Cardiac septum (tissue), 1 donor: Measurements from ENCODE around the gene CEP135. TPM values are rescaled to one million over a fixed set of nuclear protein-coding genes. Genes with fewer than 3 reads are reported as not detected.
"Not testable (repeated sequence)": the region's sequence is repeated elsewhere in the genome, so short reads cannot be mapped to it uniquely, and the experiment has no call there.

Source experiments
- DNase-seq: peaks from one replicate; pipeline ENCODE4 v3.0.0-alpha.2; 2020; ENCODE audit warnings: low spot score
- intact Hi-C: fragments of 100-400 bp; cut with DNase I; formaldehyde crosslinking; loops from one replicate; pipeline ENCODE4 v1.14.0; 2022
- total RNA-seq: library from RNA; stranded (reverse); fragmentation: NEBNext Ultra II Directional; extraction: Animal tissue kit (Norgen Biotek cat#: 25700); gene quantifications from one replicate; pipeline ENCODE4 v1.2.1, GENCODE V29; 2021
- donor health status: DM: no; HTN: no; CAD: no.

The CEP135 gene
- total RNA-seq, 1 donor from 2014 or later = 3.5 TPM

DNA sequence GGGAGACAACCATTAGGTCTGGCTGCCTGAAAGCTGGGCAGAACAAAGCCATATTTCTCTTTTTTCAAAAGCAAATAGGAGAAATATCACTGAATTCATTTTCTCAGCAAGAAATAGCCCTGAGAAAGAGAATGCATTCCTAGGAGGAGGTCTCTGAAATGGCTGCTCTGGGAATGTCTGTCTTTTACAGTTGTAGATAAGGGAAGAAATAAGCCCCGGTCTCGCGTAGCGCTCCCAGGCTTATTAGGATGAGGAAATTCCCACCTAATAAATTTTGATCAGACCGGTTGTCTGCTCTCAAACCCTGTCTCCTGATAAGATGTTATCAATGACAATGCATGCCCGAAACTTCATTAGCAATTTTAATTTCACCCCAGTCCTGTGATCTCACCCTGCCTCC lies 12.8 kb upstream of the CEP135 start:
- DNase-seq, intact Hi-C loops: not testable (repeated sequence)

DNA sequence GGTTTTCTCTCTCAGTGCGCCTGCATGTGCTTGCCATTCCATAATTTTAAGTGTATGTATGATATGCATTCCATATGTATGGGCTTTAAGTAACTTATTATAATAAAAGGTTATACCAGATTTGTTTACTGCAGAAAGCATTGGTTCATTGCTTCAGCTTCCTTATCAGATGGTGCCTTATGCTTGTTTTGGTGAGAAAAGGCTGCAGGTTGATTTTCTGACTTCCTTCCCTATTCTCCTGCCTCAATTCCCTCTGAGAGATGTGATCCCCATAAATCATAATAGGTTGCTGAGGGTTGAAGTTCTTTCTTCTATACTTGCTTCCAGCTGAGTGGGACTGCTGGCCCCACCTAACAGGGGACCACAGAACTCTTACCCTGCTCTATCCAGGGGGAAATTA lies 10.3 kb upstream of the CEP135 start:
- intact Hi-C loops = no loop called here
- no peak for DNase-seq

DNA sequence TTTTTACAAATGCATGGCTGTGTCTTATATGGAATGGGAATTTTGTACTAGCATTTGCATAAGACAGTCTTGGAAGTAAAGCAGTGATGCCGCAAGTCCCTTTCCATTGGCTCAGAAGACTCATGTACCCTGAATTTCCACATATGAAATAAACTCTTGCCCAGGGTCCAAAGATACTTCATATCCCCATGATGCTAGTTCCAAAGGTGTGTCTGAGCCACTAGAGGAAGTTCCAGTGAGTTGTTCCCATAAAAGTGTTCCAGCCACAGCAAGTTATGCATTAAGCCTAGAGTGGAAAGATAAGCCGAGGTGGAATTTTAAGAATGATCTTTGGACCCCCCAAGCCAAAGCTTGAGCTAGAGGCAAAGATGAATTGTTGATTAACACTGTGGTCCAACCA lies 9.3 kb upstream of the CEP135 start:
- intact Hi-C loops = no loop called here
- no peak for DNase-seq

DNA sequence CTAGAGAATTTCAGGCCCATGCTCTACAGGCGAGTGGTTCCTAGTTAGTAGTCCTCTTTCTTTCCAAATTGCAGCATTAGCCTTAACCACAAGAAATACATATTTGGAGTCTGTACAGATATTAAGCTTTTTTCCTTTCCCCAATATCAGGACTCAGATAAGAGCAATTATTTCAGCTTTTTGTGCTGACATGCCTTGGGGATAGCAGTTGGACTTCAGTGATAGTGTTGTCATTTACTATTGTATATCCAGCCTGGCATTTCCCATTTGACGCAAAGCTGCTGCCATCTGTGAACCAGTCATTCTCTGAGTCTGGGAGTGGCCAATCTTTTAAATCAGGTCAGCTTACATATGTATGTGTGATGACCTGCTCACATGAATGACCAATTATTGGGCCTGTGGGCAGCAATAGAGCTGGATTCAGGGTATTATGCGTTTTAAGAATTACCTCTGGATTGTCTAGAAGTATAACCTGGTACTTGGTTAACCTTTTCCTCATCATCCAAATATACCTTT lies 6.8 kb upstream of the CEP135 start:
- intact Hi-C loops = no loop called here
- DNase-seq = no peak

DNA sequence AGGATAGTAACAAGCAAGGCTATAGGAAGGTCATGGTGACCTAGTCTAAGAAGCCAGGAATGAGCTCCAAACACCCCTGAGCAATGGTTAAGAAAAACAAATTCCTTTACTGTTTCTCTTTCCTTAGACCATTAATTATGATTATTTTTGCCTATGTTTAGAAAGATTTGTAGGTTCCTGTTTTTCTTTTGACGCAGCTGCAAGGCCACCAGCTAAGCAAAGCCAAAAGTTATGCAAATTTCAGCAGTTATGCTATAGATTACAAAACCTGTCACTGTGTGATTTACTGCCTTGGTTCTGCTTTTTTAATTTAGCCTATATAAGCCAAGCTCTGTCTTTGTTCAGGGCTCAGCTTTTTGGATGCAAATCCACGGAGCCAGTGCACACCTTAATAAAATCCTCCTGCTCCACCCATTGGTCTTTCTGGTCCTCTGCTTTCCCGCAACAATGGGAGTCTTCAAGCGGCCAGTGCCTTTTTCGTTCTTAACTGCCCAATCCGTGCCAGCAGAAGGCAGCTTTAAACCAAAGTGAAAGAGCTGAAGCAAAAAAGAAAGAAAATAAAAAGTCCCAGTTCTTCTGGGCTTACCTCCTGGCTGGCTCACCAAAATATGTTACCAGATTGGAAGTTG lies 1.4 kb upstream of the CEP135 start:
- DNase-seq = no peak
- intact Hi-C loops = loop anchor here (2.0 to 5.0 kb wide), 3 partner anchors 40 to 550 kb away; partner anchors contain the start of genes EXOC1 and TMEM165

DNA sequence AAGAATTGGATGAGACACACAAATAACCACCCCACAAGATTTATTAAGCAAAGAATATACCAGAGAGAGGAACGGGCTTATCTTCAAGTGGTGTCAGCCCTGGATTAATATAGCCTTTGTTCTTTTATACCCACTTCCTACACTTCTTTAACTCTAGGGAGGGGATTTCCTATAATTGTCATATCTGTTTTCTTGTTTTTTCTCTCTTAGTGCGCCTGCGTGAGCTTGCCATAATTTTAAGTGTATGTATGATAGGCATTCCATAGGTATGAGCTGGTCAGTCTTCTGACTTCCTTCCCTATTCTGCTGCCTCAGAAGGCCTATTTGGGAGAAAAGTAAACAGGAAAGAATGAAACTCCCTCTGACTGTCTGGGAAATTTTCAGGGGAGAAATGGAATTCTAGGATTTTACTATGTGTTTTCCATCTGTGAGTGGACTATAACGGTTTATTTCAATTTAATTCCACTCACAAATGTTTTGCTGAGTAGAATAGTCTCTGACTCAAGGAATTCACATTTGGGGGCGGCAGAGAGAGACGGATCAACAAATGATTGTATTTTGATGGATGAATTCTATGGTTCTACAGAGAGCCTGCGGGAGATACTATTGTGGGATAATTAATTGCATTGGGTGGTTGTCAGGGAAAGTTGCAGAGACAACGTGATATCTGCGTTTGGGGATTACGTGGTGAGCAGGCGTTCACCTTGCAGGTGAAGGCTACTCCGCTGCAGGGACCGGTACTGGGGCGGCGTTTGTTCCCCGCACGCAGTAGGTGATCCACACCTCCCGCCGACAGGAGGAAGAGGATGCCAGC lies 626 bp upstream of the CEP135 start:
- intact Hi-C loops = loop anchor here (2.0 to 5.0 kb wide), 5 partner anchors 41 to 551 kb away; partner anchors contain the start of genes EXOC1 and TMEM165
- DNase-seq = no peak

DNA sequence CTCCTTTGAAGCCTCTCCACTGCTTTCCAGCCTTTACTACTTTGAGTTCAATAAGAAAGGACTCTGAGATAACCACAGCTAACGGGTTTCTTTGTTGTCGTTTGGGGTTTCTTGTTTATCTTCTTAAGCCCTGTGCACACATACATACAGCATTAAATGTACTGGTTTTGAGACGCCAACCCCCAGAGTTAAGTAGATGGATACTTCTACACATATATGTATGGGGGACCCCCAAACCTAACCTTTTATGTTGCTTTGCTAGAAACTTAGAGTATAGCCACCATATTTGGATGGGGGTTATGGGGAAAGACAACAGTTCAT lies 697 bp downstream of the CEP135 start:
- no peak for DNase-seq
- intact Hi-C loops = loop anchor here (2.0 to 5.0 kb wide), 4 partner anchors 42 to 552 kb away; partner anchors contain the start of gene TMEM165

DNA sequence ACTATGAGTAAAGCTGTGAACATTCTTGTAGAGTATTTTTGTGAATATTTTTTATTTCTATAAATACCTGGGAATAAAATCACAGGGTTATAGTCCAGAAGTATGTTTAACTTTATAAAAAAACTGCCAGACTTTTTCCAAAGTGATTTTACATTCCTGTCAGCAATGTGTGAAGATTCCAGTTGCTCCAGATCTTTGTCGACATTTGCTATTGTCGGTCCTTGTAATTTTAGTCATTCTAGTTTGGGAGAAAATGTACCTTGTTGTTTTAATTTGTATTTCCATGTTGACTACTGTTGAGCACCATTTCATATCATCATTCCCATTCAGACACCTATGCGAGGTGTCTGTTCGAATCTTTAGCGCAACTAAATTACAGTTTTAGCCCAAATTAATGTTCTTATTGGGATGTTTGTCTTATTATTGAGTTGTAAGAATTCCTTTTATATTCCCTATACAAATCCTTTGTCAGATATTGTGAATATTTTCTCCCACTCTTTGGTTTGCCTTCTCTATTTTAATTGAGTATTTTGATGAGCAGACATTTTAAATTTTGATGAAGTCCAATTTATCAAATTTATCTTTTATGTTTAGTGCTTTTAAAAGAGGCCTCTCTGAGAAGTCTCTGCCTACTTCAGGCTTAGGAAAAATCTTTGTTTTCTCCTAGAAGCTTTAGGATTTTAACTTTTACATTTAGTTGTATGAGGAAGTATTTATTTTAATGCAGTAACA lies 2.6 kb downstream of the CEP135 start:
- DNase-seq = no peak
- intact Hi-C loops = no loop called here

DNA sequence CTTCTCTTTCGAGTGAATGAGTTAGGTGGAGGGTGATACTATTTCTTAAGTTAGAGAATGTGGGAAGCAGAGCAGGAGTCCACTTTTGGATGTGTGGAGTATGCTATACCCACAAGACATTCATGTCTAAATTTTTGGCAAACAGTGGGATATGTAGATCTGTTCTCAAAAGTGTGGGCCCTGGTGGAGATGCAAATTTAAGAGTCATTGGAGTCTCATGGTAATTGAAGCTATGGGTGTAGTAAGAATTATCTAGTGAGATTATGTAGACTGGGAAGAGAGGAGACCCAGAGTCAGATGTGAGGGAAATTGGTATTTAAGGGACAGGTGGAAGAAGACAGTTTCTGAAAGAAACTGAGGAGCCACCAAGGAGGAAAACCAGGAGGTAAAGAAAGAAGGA lies 7.0 kb downstream of the CEP135 start:
- DNase-seq = no peak
- intact Hi-C loops = no loop called here

DNA sequence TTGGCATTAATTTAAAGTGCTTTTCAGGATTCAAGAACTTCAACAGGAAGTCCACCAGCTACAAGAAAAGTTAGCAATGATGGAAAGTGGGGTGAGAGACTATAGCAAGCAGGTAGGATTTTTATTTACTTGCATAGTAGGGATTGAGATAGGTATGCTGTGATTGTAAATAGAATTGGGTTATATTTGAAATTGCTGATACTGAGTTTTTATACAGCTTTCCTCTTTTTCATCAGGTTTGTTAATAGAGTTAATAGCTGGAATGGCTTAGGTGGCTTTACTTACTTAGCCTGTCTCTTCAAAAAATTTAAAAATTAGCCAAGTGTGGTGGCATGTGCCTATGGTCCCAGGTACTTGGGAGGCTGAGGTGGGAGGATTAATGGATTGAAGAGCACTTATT lies 10.9 kb downstream of the CEP135 start:
- DNase-seq = no peak
- intact Hi-C loops = no loop called here

DNA sequence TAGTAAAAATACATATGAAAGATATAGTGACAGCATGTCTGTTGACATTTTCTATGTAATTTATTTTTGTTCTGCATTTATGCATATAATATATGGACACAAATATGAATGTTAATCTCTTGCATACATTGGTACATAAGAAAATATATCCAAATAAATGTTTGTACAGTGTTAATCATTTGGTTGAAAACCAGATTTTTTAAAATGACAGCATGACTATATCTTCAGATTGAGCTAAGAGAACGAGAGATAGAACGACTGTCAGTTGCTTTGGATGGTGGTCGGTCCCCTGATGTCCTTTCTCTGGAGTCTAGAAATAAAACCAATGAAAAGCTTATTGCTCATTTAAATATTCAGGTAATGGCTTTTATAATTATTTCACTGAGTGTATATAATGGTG lies 15.3 kb downstream of the CEP135 start:
- intact Hi-C loops = no loop called here
- no peak for DNase-seq

DNA sequence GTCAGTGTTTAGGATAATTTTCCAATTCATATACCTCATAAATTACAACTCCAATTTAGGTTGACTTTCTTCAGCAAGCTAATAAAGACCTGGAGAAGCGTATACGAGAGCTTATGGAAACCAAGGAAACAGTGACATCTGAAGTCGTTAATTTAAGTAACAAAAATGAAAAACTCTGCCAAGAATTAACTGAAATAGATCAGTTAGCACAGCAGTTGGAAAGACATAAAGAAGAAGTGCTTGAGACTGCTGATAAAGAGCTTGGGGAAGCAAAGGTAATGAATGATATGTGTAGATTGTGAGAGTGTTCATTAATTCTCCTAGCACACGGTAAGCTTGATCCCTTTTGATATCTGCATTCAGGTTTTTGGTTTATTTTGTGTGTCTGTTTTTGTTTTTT lies 16.8 kb downstream of the CEP135 start:
- intact Hi-C loops = no loop called here
- DNase-seq = no peak

DNA sequence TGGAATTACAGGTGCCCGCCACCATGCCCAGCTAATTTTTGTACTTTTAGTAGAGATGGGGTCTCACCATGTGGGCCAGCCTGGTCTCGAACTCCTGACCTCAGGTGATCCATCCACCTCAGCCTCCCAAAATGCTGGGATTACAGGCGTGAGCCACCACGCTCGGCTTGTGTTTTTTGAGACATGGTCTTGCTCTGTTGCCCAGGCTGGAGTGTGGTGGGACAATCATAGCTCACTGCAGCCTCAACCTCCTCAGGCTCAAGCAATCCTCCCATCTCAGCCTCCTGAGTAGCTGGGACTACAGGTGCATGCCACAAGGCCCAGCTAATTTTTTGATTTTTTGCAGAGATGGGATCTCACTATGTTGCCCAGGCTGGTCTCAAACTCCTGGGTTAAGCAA lies 17.6 kb downstream of the CEP135 start:
- DNase-seq, intact Hi-C loops: not testable (repeated sequence)

DNA sequence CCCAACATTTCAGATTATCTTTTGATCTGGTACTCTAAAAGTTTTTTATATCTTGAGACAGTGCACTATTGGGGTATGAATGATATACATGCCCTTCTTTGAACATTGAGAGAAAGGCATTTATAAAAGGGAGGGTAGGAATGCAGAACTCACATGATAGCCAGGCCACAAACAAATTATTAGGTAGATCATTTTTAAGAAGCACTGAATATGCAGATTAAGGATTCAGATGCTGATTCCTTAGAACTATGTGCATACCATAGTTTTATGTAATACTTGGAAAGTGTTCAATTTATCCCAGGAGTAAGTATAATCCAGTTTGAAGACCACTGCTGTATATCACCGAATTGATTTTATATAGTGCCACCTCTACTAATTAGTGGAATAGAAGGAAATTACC lies 18.6 kb downstream of the CEP135 start:
- DNase-seq = no peak
- intact Hi-C loops = no loop called here

DNA sequence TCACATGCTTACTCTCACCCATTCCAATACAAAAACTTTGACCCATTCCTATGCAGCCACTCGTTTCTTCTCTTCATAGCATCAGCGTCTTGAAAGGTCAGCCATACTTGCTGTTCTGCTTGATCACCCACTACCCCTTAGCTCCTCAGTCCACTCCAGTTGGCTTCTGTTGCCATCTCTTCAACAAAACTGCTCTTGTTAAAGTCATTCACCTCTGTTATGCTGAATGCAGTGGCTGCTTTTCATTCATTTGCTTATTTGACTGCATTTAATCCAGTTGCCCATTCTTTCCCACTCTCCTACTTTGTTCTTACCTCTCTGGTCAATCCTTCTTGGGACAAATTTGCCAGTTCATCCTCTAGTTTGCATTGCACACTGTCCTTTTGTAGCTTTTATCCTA lies 24.9 kb downstream of the CEP135 start:
- intact Hi-C loops = no loop called here
- DNase-seq = no peak

DNA sequence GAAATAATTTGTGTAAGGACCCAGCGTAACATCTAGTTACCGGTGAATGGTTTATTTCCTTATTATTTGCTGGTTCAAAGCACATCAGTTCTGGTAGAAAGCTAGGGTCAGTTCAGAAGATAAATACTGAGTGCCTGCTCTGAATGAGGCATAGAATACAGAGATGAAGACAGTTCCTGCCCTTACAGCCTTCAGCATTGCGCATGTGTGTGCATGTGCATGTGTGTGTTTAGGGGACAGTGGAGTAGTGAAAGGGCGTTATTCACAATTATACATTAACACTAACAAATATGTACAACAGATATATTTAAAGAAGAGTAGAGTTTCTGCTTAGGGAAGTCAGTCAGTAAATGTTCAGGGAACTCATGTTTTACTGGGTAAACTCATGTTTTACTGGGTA lies 29.1 kb downstream of the CEP135 start:
- intact Hi-C loops = no loop called here
- no peak for DNase-seq

DNA sequence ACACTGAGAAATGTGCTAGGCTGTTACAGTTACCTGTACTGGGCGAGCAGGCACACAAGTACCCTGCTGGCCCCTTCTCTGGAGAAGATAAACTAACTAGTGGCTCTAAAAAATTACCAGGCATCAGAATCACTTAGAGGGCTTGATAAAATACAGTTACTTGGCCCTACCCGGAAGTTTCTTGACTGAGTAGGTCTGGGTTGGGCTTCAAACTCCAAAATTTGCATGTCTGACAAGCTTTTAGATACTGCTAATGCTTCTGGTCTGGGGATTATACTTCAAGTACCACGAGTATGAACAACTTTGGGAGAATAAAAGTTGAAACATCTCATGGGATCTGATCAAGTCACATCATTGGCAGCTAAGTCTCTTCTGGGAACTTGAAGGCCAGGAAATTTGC lies 30.8 kb downstream of the CEP135 start:
- no peak for DNase-seq
- intact Hi-C loops = no loop called here

DNA sequence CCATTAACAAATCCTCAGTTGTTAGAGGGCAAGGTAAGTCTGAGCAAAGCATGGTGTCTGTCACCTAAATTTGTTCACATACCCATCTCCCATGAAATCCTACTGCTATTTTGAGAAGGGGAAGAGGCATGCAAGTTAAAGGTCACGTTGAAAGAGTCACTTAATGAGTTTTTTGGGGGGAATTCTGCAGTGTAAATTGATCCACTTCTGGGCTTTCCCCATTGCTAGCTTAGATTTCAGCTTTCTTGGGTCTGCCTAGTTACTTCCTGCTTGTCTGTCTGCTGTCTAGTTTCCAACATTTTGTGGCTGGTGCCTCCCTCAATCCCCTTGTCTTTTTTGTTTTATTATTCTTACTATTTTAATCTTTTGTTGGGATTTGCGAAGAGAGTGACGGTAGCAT lies 32.0 kb downstream of the CEP135 start:
- DNase-seq = no peak
- intact Hi-C loops = no loop called here

DNA sequence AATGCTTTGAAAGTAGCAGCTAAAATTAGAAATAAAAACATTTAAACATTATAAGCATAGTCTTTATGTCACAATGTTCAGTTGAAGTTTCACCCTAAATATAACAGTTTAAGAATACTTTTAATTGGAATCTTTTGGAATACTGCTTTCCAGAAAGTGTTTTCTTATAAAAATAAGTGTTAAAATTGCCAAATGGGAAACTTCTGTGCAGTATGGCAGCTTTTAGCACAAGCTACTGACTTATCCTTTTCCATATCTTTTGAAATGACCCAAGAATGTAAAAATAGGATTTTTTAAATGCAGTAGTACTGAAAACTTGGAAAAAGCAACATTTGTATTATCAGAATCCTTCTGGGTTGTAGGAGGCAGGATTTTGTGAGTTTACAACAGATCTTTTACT lies 34.2 kb downstream of the CEP135 start:
- intact Hi-C loops = no loop called here
- DNase-seq = no peak

DNA sequence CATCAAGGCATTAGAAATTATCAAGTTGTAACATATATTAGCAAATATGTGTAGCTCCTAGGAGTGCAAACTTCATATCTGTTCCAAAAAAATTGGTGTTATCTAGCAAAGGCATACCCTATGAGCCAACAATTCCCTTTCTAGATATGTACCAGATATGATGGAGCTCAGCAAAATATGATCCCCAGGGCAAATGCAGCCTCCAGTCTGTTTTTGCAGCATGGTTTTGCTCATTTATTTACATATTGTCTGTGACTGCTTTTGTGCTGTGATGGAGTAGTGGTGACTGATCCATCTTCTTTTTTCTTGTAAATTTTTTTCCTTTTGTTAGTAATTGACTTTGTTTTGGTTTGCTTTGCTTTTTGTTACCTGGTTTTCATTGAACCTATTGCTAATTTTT lies 41.0 kb downstream of the CEP135 start:
- intact Hi-C loops = no loop called here
- no peak for DNase-seq
